HepG2 (cell line): ENCODE data around the gene HOXD4. TPM values are rescaled to one million over a fixed set of nuclear protein-coding genes. Genes with fewer than 3 reads are reported as not detected.

Experiments used
- ATAC-seq: fragments of 200-7000 bp; cut with Tn5 transposase; 3 replicates; pipeline ENCODE4 v1.9.1; 2020; ENCODE audit warnings: mild to moderate bottlenecking, moderate library complexity
- BruUV-seq: library from RNA; stranded (reverse); fragments of 400-500 nt; replicated peaks from 2 replicates; lab custom pipeline; 2021; lab: Mats Ljungman, UMichigan
- CTCF ChIA-PET: fragments of 300-600 bp; formaldehyde crosslinking; extraction: SDS; loops from one replicate; lab custom pipeline; 2021; ENCODE audit warnings: low total read pairs, inconsistent platforms, low intra/inter-chr PET ratio; lab: Yijun Ruan, JAX
- POLR2A ChIA-PET: fragments of 350-600 bp; sonication (Branson Sonifier 250); formaldehyde crosslinking; loops from one replicate; lab custom pipeline; 2020; ENCODE audit warnings: antibody characterized with exemption, inconsistent platforms; lab: Yijun Ruan, JAX
- DNase-seq: peaks from one replicate; pipeline ENCODE4 v3.0.0-alpha.2; 2015; ENCODE audit warnings: low spot score
- FAIRE-seq: peaks from 3 replicates; lab custom pipeline; 2011; peaks lifted over from hg19 to GRCh38; lab: Jason Lieb, UNC
- H2AFZ ChIP-seq: one replicate; pipeline ENCODE4 v1.6.1; 2011; ENCODE audit warnings: low read length, inconsistent platforms
- H3K27ac ChIP-seq: fragments of 300-600 bp; 3 replicates; pipeline ENCODE4 v1.8.0; 2011; ENCODE audit warnings: mixed run types, mild to moderate bottlenecking, mixed read lengths, low read length, inconsistent platforms; ENCODE audit not compliant: insufficient read depth; ENCODE audit errors: extremely low read length
- H3K27me3 ChIP-seq, 2 experiments: fragments of 200-600 bp in 1 of 2; 2 replicates in 1 of 2; 3 replicates in 1 of 2; pipeline versions ENCODE4 v1.6.0 to v1.8.0; 2011; ENCODE audit warnings: low read length in 2 of 2, mild to moderate bottlenecking in 2 of 2, moderate library complexity in 2 of 2, inconsistent platforms in 1 of 2; ENCODE audit not compliant: insufficient read depth in 2 of 2, control insufficient read depth in 1 of 2
- H3K36me3 ChIP-seq, 2 experiments: fragments of 200-600 bp in 1 of 2; replicated peaks in 1 of 2; 2 replicates in 1 of 2; 3 replicates in 1 of 2; pipeline versions ENCODE4 v1.5.1 to v1.8.0; 2011; ENCODE audit warnings: low read length in 2 of 2, inconsistent platforms in 1 of 2; ENCODE audit not compliant: insufficient read depth in 2 of 2, control insufficient read depth in 1 of 2
- H3K4me1 ChIP-seq: 2 replicates; pipeline ENCODE4 v1.5.1; 2012; ENCODE audit warnings: low read length, inconsistent platforms; ENCODE audit not compliant: insufficient read depth
- H3K4me2 ChIP-seq: 2 replicates; pipeline ENCODE4 v1.6.0; 2011; ENCODE audit warnings: low read depth, low read length, inconsistent platforms
- H3K4me3 ChIP-seq, 3 experiments: fragments of 200-600 bp in 1 of 3; sonication (generic), shearing (Covaris generic) in 1 of 3; replicated peaks in 1 of 3; 2 replicates each; pipeline ENCODE4 v1.5.1; 2011 to 2016; ENCODE audit warnings: low read length in 3 of 3, inconsistent platforms in 2 of 3, low read depth in 2 of 3, mild to moderate bottlenecking in 2 of 3, control low read depth in 1 of 3, mixed read lengths in 1 of 3; ENCODE audit not compliant: insufficient read depth in 1 of 3
- H3K79me2 ChIP-seq: one replicate; pipeline ENCODE4 v1.6.1; 2011; ENCODE audit warnings: low read length, inconsistent platforms; ENCODE audit not compliant: insufficient read depth
- H3K9ac ChIP-seq: 2 replicates; pipeline ENCODE4 v1.6.0; 2011; ENCODE audit warnings: mild to moderate bottlenecking, low read depth, low read length, inconsistent platforms; ENCODE audit not compliant: insufficient read depth
- H3K9me3 ChIP-seq: 2 replicates; pipeline ENCODE4 v1.5.1; 2012; ENCODE audit warnings: mild to moderate bottlenecking, low read length
- H4K20me1 ChIP-seq: 2 replicates; pipeline ENCODE4 v1.6.0; 2011; ENCODE audit warnings: inconsistent platforms, mild to moderate bottlenecking, low read length, moderate library complexity; ENCODE audit not compliant: insufficient read depth
- AHDC1 ChIP-seq: sonication (generic); formaldehyde crosslinking; IDR thresholded peaks from 2 replicates; pipeline ENCODE4 v1.5.1; 2020; ENCODE audit warnings: mild to moderate bottlenecking, missing genetic modification reagents, borderline replicate concordance
- HNRNPUL1 ChIP-seq: fragments of 200-400 bp; formaldehyde crosslinking; IDR thresholded peaks from 2 replicates; pipeline ENCODE4 v1.6.1; 2017; ENCODE audit warnings: low read depth, mild to moderate bottlenecking, low read length, moderate library complexity
- MAFF ChIP-seq: IDR thresholded peaks from 2 replicates; pipeline ENCODE4 v1.6.1; 2011; ENCODE audit warnings: low read depth, low read length, improper control_type of control experiment
- POGK ChIP-seq: sonication (generic); formaldehyde crosslinking; conservative IDR thresholded peaks from 2 replicates; pipeline ENCODE4 v1.8.0; 2022; ENCODE audit warnings: mild to moderate bottlenecking, moderate library complexity, missing genetic modification reagents
- ZFP91 ChIP-seq: sonication (generic); formaldehyde crosslinking; IDR thresholded peaks from 2 replicates; pipeline ENCODE4 v1.9.0; 2022; ENCODE audit warnings: missing genetic modification reagents, mild to moderate bottlenecking, borderline replicate concordance
- ZNF276 ChIP-seq: sonication (generic); formaldehyde crosslinking; IDR thresholded peaks from 2 replicates; pipeline ENCODE4 v1.4.0; 2020; ENCODE audit warnings: mild to moderate bottlenecking, low read depth, missing genetic modification reagents
- ZNF292 ChIP-seq: sonication (generic); formaldehyde crosslinking; IDR thresholded peaks from 2 replicates; pipeline ENCODE4 v1.8.1; 2022; ENCODE audit warnings: mild to moderate bottlenecking, low read depth, missing genetic modification reagents, borderline replicate concordance
- whole genome bisulfite sequencing: methylation state at CpG from one replicate; pipeline ENCODE4 v1.1.6; 2017; ENCODE audit warnings: low lambda C conversion rate; 5-methylcytosine and 5-hydroxymethylcytosine counted together
- in situ Hi-C: cut with HindIII; loops from 2 replicates; pipeline ENCODE4 v1.10.0; 2017; ENCODE audit warnings: low pct_unique_long_range_greater_than_20kb; ENCODE audit not compliant: extremely low pct_ligation_motif_present
- intact Hi-C: fragments of 100-400 bp; cut with micrococcal nuclease; formaldehyde crosslinking; loops from one replicate; pipeline ENCODE4 v1.10.0; 2022; ENCODE audit not compliant: unreplicated experiment
- polyA plus RNA-seq, 8 experiments: library from polyadenylated mRNA; depleted of rRNA in 3 of 8; stranded (reverse) in 7 of 8; unstranded in 1 of 8; fragments of >200 nt; fragmentation: Illumina TruSeq in 4 of 8; extraction: Trizol in 4 of 8; gene quantifications; 2 replicates each; pipeline versions ENCODE4 v1.2.1 to v1.2.3, GENCODE V29; 2011 to 2016; ENCODE audit warnings: low read depth in 4 of 8, missing spikeins in 1 of 8, mixed read lengths in 1 of 8; ENCODE audit not compliant: insufficient read depth in 1 of 8
- total RNA-seq, 5 experiments: library from RNA; depleted of rRNA; stranded (reverse); fragments of >200 nt; fragmentation: Illumina TruSeq; extraction: Trizol; gene quantifications; 2 replicates each; pipeline ENCODE4 v1.2.3, GENCODE V29; 2016; ENCODE audit warnings: low read depth in 1 of 5

The HOXD4 gene
- total and polyA plus RNA-seq, 2 of the 13 experiments (the other 11 are each of a cell fraction or from before 2014, with no cell fraction given), result not detected

GRCh38 chr2:176167398-176167797 is 16.0 kb downstream of the HOXD4 start (continued):
- no peak for TF ChIP-seq POGK (CRISPR knock-in tag)
- TF ChIP-seq MAFF, result peak; percentile 92

GRCh38 chr2:176169181-176169580 is 17.8 kb downstream of the HOXD4 start:
- no peaks in the 10 kb centered on the region for H4K20me1 ChIP-seq
- no peaks in the 10 kb centered on the region for H3K9me3 ChIP-seq
- DNase-seq (no peak), FAIRE-seq (no peak), ATAC-seq (peak; percentile 32)
- H3K27ac ChIP-seq, result no peak overlapping the region
- H3K9ac ChIP-seq, result no peak overlapping the region
- no peak overlapping the region for H2AFZ ChIP-seq
- no peak overlapping the region for H3K4me3 ChIP-seq
- ChIA-PET CTCF (no interaction called here), POLR2A (no interaction called here)
- no peaks in the 10 kb centered on the region for H3K79me2 ChIP-seq
- in situ Hi-C loops (no loop called here), intact Hi-C loops (no loop called here)
- H3K4me1 ChIP-seq, result peaks cover 43% of the 10 kb centered on the region
- no peaks in the 10 kb centered on the region for H3K36me3 ChIP-seq
- 9% methylated on average over 4 of the region's 5 CpGs for WGBS
- peaks cover 9 to 54% of the 10 kb centered on the region in 2 experiments; a peak in 4 of 5 replicates for H3K27me3 ChIP-seq
- no TSS peak for BruUV-seq
- no peak overlapping the region for H3K4me2 ChIP-seq
- TF ChIP-seq ZFP91 (CRISPR knock-in tag) (0 out of 2 replicates have a peak, but pooled peaks have one; percentile 32), ZNF292 (CRISPR knock-in tag) (0 out of 2 replicates have a peak, but pooled peaks have one; percentile 16), AHDC1 (CRISPR knock-in tag) (no peak), HNRNPUL1 (no peak), ZNF276 (CRISPR knock-in tag) (0 out of 2 replicates have a peak, but pooled peaks have one; percentile 17)
